Measurements from ENCODE around the gene USP51.

GRCh38 chrX:55451990-55452832, 37.4 kb downstream of the USP51 start, which contains the start of gene MAGEH1:
- no peak for TF ChIP-seq CTCF (IDR thresholded peaks at IDR 0.05)
- TF ChIP-seq POLR2A (IDR thresholded peaks at IDR 0.05): peak; percentile 40 to 69
